ENCODE measurements around the gene ARHGEF6. TPM values are rescaled to one million over a fixed set of nuclear protein-coding genes. Genes with fewer than 3 reads are reported as not detected.

The ARHGEF6 gene
- total RNA-seq, 2 experiments from 2014 or later: 85.0 to 87.1 TPM

GRCh38 chrX:136656361-136656964 lies 124.3 kb downstream of the ARHGEF6 start:
- Mint-ChIP-seq H3K9me3 (peaks cover 1% of the 10 kb centered on the region), H3K27ac (no peak overlapping the region), H3K36me3 (peaks cover 27% of the 10 kb centered on the region), H3K4me3 (no peak overlapping the region), H3K27me3 (no peaks in the 10 kb centered on the region), H3K4me1 (peaks cover 21% of the 10 kb centered on the region)
- DNase-seq: no peak
- POLR2A ChIA-PET: no interaction called here
- ATAC-seq (ENCODE audit: low read depth): no peak

- DNase-seq: no peak
- peaks cover 21% of the 10 kb centered on the region for H3K36me3 Mint-ChIP-seq
- H3K27me3 Mint-ChIP-seq: no peaks in the 10 kb centered on the region
- ATAC-seq (ENCODE audit: low read depth): no peak
- peaks cover 1% of the 10 kb centered on the region for H3K9me3 Mint-ChIP-seq
- no peak overlapping the region for H3K4me3 Mint-ChIP-seq
- POLR2A ChIA-PET: interaction anchor here (0.5 kb wide), 1 partner anchor 166 kb away, joined by 4 read pairs; no protein-coding TSS in a partner anchor
- H3K4me1 Mint-ChIP-seq: peaks cover 12% of the 10 kb centered on the region
- H3K27ac Mint-ChIP-seq: no peak overlapping the region
These were observed 127.7 kb downstream of the ARHGEF6 start for GRCh38 chrX:136652822-136653723.

DNA sequence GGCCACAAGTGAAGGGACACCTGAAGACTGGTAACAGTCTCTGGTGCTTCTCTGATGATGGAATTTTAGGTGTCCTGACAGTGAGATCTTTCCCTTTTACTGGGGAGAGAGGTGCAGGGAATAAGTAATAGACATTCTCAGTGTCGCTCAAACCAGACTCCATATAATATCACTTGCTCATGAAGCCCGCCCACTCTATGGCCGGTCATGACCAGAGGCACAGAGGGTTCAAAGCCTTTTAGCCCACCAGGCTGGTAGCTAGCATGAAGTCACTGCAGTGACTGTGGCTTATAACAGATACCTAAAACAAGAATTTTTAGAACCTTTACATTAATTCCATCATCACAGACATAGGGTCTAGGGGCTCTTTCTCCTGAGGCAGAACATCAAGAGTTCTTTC lies 129.9 kb downstream of the ARHGEF6 start:
- DNase-seq: no peak
- peaks cover 5% of the 10 kb centered on the region for H3K9me3 Mint-ChIP-seq
- peaks cover 13% of the 10 kb centered on the region for H3K4me1 Mint-ChIP-seq
- H3K4me3 Mint-ChIP-seq: no peak overlapping the region
- H3K27ac Mint-ChIP-seq: no peak overlapping the region
- peaks cover 25% of the 10 kb centered on the region for H3K36me3 Mint-ChIP-seq
- H3K27me3 Mint-ChIP-seq: no peaks in the 10 kb centered on the region
- POLR2A ChIA-PET: no interaction called here
- ATAC-seq (ENCODE audit: low read depth): no peak

- ATAC-seq (ENCODE audit: low read depth) (no peak), DNase-seq (no peak)
- Mint-ChIP-seq H3K27ac (no peak within 1 kb of the TSS), H3K36me3 (peaks cover 23% of the 10 kb centered on the region), H3K9me3 (peaks cover 4% of the 10 kb centered on the region), H3K27me3 (no peaks in the 10 kb centered on the region), H3K4me1 (peaks cover 26% of the 10 kb centered on the region), H3K4me3 (peak within 1 kb of the TSS; percentile 20)
- POLR2A ChIA-PET: no interaction called here
These were observed 132.9 kb downstream of the ARHGEF6 start, which contains the start of gene CD40LG for GRCh38 chrX:136647677-136648360. CD40LG (plus strand) TSS chrX:136648158; CDS start chrX:136648249, 91 bp downstream.

GRCh38 chrX:136646602-136647239 lies 134.0 kb downstream of the ARHGEF6 start:
- no peak overlapping the region for H3K4me3 Mint-ChIP-seq
- POLR2A ChIA-PET: interaction anchor here (0.5 kb wide), 1 partner anchor 12 kb away, joined by 3 read pairs; no protein-coding TSS in a partner anchor
- ATAC-seq (ENCODE audit: low read depth) (peak; percentile 41), DNase-seq (no peak)
- peak overlapping the region; percentile 21 for H3K27ac Mint-ChIP-seq
- H3K27me3 Mint-ChIP-seq: no peaks in the 10 kb centered on the region
- H3K9me3 Mint-ChIP-seq: peaks cover 4% of the 10 kb centered on the region
- peaks cover 18% of the 10 kb centered on the region for H3K36me3 Mint-ChIP-seq
- H3K4me1 Mint-ChIP-seq: peaks cover 36% of the 10 kb centered on the region

DNA sequence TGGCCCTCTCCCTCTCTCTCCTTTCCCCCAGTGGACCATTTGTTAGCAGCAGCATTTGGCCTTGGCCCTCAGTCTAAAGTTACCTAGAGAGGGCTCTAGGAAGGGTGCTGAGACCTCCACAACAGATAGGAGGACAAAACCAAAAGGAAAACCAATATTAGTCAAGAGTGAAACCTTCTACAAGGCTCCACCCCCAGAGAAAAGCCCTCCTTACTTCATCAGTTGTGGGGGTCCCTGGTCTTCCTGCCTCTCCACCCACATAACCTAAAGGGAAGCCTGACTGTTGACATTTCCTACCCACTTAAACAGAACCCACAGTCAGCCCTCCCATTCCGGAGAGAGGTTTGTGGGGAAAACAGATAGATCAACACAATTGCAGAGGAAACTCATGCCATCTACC lies 137.5 kb downstream of the ARHGEF6 start:
- Mint-ChIP-seq H3K36me3 (peaks cover 19% of the 10 kb centered on the region), H3K9me3 (peaks cover 4% of the 10 kb centered on the region), H3K27ac (peak overlapping the region; percentile 81), H3K4me1 (peaks cover 58% of the 10 kb centered on the region), H3K27me3 (no peaks in the 10 kb centered on the region), H3K4me3 (peak overlapping the region; percentile 72)
- POLR2A ChIA-PET: no interaction called here
- ATAC-seq (ENCODE audit: low read depth): peak; percentile 80
- DNase-seq: no peak

- Mint-ChIP-seq H3K36me3 (peaks cover 10% of the 10 kb centered on the region), H3K27me3 (no peaks in the 10 kb centered on the region), H3K27ac (peak overlapping the region; percentile 64), H3K9me3 (no peaks in the 10 kb centered on the region), H3K4me3 (peak overlapping the region; percentile 41), H3K4me1 (peaks cover 67% of the 10 kb centered on the region)
- ATAC-seq (ENCODE audit: low read depth): no peak
- POLR2A ChIA-PET: interaction anchor here (0.9 kb wide), 1 partner anchor 22 kb away, joined by 4 read pairs; no protein-coding TSS in a partner anchor
- no peak for DNase-seq
These were observed 141.1 kb downstream of the ARHGEF6 start for GRCh38 chrX:136639506-136640176.

- no peaks in the 10 kb centered on the region for H3K9me3 Mint-ChIP-seq
- peaks cover 13% of the 10 kb centered on the region for H3K36me3 Mint-ChIP-seq
- peak overlapping the region; percentile 72 for H3K4me3 Mint-ChIP-seq
- DNase-seq (no peak), ATAC-seq (ENCODE audit: low read depth) (no peak)
- H3K27ac Mint-ChIP-seq: peak overlapping the region; percentile 87
- peaks cover 63% of the 10 kb centered on the region for H3K4me1 Mint-ChIP-seq
- POLR2A ChIA-PET: interaction anchor here (1.8 to 2.9 kb wide), 2 partner anchors 9 to 19 kb away, joined by 5 to 13 read pairs; no protein-coding TSS in a partner anchor
- no peaks in the 10 kb centered on the region for H3K27me3 Mint-ChIP-seq
These were observed 144.6 kb downstream of the ARHGEF6 start for GRCh38 chrX:136636121-136636520.

- peak; percentile 83 for ATAC-seq (ENCODE audit: low read depth)
- POLR2A ChIA-PET: interaction anchor here (0.6 to 2.9 kb wide), 5 partner anchors 8 to 57 kb away, joined by 3 to 13 read pairs (median 4); no protein-coding TSS in a partner anchor
- H3K27ac Mint-ChIP-seq: peak overlapping the region; percentile 87
- peaks cover 68% of the 10 kb centered on the region for H3K4me1 Mint-ChIP-seq
- H3K27me3 Mint-ChIP-seq: no peaks in the 10 kb centered on the region
- H3K36me3 Mint-ChIP-seq: peaks cover 13% of the 10 kb centered on the region
- DNase-seq: no peak
- H3K9me3 Mint-ChIP-seq: no peaks in the 10 kb centered on the region
- H3K4me3 Mint-ChIP-seq: peak overlapping the region; percentile 72
These were observed 145.5 kb downstream of the ARHGEF6 start for GRCh38 chrX:136635235-136635634.

DNA sequence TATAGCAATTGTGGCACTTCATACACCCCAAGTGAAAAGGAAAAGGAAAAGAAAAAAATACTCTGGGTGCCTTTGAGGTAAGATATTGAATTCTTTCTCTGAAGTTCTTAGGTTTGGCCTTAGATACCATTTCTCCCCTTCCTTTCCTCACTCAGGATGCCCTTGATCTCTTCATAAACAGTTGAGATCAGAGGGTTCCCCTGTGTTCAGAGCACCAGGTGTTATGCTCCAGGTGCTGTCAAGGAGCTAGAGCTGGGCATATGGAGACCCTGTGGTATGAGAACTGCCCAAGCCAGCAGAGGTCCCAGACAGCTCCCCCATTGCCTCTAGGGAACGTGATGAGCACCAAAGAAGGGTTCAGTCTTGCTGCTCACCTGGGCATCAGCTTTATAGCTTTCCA lies 149.9 kb downstream of the ARHGEF6 start:
- DNase-seq (no peak), ATAC-seq (ENCODE audit: low read depth) (no peak)
- H3K4me3 Mint-ChIP-seq: peak overlapping the region; percentile 28

GRCh38 chrX:136629084-136629750 lies 151.5 kb downstream of the ARHGEF6 start:
- H3K27ac Mint-ChIP-seq: peak overlapping the region; percentile 95
- H3K9me3 Mint-ChIP-seq: peaks cover 2% of the 10 kb centered on the region
- DNase-seq: no peak
- peak; percentile 31 for ATAC-seq (ENCODE audit: low read depth)
- peak overlapping the region; percentile 41 for H3K4me3 Mint-ChIP-seq
- peaks cover 8% of the 10 kb centered on the region for H3K36me3 Mint-ChIP-seq
- H3K27me3 Mint-ChIP-seq: no peaks in the 10 kb centered on the region
- H3K4me1 Mint-ChIP-seq: peaks cover 73% of the 10 kb centered on the region
- POLR2A ChIA-PET: interaction anchor here (0.6 to 2.0 kb wide), 3 partner anchors 9 to 493 kb away, joined by 4 to 7 read pairs (median 4); no protein-coding TSS in a partner anchor

More for the DNA sequence above, 149.9 kb downstream of the ARHGEF6 start:
- H3K4me1 Mint-ChIP-seq: peaks cover 73% of the 10 kb centered on the region
- POLR2A ChIA-PET: interaction anchor here (0.6 to 1.4 kb wide), 2 partner anchors 15 to 53 kb away, joined by 3 read pairs; no protein-coding TSS in a partner anchor
- peak overlapping the region; percentile 95 for H3K27ac Mint-ChIP-seq
- no peaks in the 10 kb centered on the region for H3K27me3 Mint-ChIP-seq
- no peaks in the 10 kb centered on the region for H3K9me3 Mint-ChIP-seq
- H3K36me3 Mint-ChIP-seq: peaks cover 4% of the 10 kb centered on the region
